Stimulated activated naive CD4-positive, alpha-beta T cell treated with Interleukin-2 at 50 U/mL for 16 hours (primary cell): ENCODE measurements around the gene CCDC190.
"Not testable (repeated sequence)": the region's sequence is repeated elsewhere in the genome, so short reads cannot be mapped to it uniquely, and the experiment has no call there.

Source experiments
- DNase-seq: peaks from one replicate; lab custom pipeline; 2025; lab: John Stamatoyannopoulos, UW

CCDC190 gene

GRCh38 chr1:162832470-162832869 is 28.5 kb downstream of the CCDC190 start:
- DNase-seq: no peak

- DNase-seq: no peak
Measured at GRCh38 chr1:162829268-162829667, 31.7 kb downstream of the CCDC190 start.

- no peak for DNase-seq
Measured at GRCh38 chr1:162823771-162824525, 37.0 kb downstream of the CCDC190 start.

- DNase-seq: peak; percentile 6
Measured at GRCh38 chr1:162823231-162823630, 37.7 kb downstream of the CCDC190 start.

GRCh38 chr1:162822391-162823200 is 38.4 kb downstream of the CCDC190 start:
- DNase-seq: no peak

- not testable (repeated sequence) for DNase-seq
Measured at GRCh38 chr1:162818666-162819065, 42.3 kb downstream of the CCDC190 start.

GRCh38 chr1:162818136-162818535 is 42.8 kb downstream of the CCDC190 start:
- DNase-seq: not testable (repeated sequence)

GRCh38 chr1:162812357-162812756 is 48.6 kb downstream of the CCDC190 start:
- not testable (repeated sequence) for DNase-seq

GRCh38 chr1:162807503-162807902 is 53.5 kb downstream of the CCDC190 start:
- not testable (repeated sequence) for DNase-seq
